ENCODE results near the gene ROGDI.

DNA sequence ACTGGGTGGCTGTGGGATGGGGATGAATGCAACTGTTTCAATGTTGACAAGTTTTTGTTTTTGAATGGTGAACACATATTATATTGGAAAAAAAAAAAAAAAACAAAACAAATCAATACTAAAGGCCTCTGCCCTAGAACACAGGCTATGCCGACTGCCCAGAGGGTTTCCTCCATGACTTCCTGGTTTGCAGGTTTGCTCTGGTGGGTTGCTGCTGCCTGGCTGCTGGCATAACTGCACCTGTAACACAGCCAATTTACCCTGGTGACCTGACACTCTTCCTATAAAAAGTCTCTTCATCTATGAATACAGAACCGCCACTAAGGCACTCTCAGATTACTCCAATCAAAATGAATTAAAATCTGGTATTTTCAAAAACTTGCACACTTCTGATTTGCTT, 34.3 kb upstream of the ROGDI start:
- TF ChIP-seq MAX (IDR thresholded peaks at IDR 0.05) (no peak), HNF4G (IDR thresholded peaks at IDR 0.05) (no peak), ZBTB33 (IDR thresholded peaks at IDR 0.05) (no peak), GABPA (IDR thresholded peaks at IDR 0.05 in 1 of 2, conservative IDR thresholded peaks at IDR 0.05 in 1 of 2) (no peak), SP1 (IDR thresholded peaks at IDR 0.05) (no peak), TAF1 (conservative IDR thresholded peaks at IDR 0.05) (no peak)
- TF ChIP-seq, protein P1, sequence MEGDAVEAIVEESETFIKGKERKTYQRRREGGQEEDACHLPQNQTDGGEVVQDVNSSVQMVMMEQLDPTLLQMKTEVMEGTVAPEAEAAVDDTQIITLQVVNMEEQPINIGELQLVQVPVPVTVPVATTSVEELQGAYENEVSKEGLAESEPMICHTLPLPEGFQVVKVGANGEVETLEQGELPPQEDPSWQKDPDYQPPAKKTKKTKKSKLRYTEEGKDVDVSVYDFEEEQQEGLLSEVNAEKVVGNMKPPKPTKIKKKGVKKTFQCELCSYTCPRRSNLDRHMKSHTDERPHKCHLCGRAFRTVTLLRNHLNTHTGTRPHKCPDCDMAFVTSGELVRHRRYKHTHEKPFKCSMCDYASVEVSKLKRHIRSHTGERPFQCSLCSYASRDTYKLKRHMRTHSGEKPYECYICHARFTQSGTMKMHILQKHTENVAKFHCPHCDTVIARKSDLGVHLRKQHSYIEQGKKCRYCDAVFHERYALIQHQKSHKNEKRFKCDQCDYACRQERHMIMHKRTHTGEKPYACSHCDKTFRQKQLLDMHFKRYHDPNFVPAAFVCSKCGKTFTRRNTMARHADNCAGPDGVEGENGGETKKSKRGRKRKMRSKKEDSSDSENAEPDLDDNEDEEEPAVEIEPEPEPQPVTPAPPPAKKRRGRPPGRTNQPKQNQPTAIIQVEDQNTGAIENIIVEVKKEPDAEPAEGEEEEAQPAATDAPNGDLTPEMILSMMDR (IDR thresholded peaks at IDR 0.05; ENCODE audit: low read depth, low read length, missing input control), result no peak
- TF ChIP-seq, protein P2, sequence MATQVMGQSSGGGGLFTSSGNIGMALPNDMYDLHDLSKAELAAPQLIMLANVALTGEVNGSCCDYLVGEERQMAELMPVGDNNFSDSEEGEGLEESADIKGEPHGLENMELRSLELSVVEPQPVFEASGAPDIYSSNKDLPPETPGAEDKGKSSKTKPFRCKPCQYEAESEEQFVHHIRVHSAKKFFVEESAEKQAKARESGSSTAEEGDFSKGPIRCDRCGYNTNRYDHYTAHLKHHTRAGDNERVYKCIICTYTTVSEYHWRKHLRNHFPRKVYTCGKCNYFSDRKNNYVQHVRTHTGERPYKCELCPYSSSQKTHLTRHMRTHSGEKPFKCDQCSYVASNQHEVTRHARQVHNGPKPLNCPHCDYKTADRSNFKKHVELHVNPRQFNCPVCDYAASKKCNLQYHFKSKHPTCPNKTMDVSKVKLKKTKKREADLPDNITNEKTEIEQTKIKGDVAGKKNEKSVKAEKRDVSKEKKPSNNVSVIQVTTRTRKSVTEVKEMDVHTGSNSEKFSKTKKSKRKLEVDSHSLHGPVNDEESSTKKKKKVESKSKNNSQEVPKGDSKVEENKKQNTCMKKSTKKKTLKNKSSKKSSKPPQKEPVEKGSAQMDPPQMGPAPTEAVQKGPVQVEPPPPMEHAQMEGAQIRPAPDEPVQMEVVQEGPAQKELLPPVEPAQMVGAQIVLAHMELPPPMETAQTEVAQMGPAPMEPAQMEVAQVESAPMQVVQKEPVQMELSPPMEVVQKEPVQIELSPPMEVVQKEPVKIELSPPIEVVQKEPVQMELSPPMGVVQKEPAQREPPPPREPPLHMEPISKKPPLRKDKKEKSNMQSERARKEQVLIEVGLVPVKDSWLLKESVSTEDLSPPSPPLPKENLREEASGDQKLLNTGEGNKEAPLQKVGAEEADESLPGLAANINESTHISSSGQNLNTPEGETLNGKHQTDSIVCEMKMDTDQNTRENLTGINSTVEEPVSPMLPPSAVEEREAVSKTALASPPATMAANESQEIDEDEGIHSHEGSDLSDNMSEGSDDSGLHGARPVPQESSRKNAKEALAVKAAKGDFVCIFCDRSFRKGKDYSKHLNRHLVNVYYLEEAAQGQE (IDR thresholded peaks at IDR 0.05), result no peak

Data from liver (tissue), 3 donors.